Endometrial microvascular endothelial cells (primary cell): ENCODE results near the gene MTA3. TPM values are rescaled to one million over a fixed set of nuclear protein-coding genes. Genes with fewer than 3 reads are reported as not detected.

ENCODE experiments used
- total RNA-seq: library from RNA; depleted of rRNA; stranded (reverse); fragments of >200 nt; gene quantifications from one replicate; pipeline ENCODE4 v1.2.3, GENCODE V29; 2015; ENCODE audit errors: inconsistent ontology term

MTA3 gene
- total RNA-seq, 1 donor from 2014 or later = 24.2 TPM

Other genes with a start within 250 kb of the MTA3 start
- gene COX7A2L, start 207.4 kb upstream of the MTA3 start, total RNA-seq = 194 TPM
- not detected for gene KCNG3, start 74.7 kb upstream of the MTA3 start, total RNA-seq
- gene OXER1, start 195.5 kb downstream of the MTA3 start, total RNA-seq = not detected
- not detected for gene HAAO, start 224.0 kb downstream of the MTA3 start, total RNA-seq